CD4-positive, alpha-beta T cell treated with Interferon gamma for 1 hour (primary cell): Measurements from ENCODE around the gene ZHX3.
A peak's percentile ranks its signal among the peaks of the same experiment; 100 is the strongest.
"Not testable (repeated sequence)": the region's sequence is repeated elsewhere in the genome, so short reads cannot be mapped to it uniquely, and the experiment has no call there.

ENCODE experiments used
- DNase-seq: peaks from one replicate; pipeline ENCODE4 v3.0.0-alpha.2; 2020

Gene ZHX3

DNA sequence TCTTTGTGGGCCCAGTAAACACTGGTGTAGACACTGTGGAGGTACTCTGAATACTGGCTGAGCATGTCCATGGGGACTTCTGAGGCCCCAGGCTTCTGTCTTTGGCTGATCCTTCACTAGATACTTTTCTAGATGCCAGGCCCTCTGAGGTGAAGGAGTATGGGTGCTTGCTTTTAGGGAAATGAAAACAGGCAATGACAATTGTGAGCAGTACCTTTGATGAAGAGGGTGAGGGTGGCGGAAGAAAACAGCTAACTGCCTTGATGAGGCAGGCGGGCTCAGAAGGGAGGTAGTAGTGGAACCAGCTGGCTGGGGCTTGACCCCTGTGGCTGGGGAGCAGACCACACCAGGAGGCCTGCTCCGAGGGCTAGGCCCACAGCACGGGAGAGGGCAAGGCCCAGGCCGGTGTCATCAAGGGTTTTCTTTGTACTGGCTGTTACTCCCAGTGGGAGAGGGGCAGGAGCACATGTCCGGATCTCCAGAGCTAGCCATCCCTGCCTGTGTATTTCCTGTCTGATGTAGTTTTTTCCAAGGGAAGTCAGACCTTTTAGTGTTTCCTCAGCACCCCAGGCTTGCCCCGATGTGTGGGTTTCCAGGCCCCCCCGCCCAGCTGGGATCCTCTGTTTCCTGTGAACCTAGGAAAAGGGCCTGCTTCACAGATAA, 176.2 kb downstream of the ZHX3 start:
- DNase-seq, result no peak

DNA sequence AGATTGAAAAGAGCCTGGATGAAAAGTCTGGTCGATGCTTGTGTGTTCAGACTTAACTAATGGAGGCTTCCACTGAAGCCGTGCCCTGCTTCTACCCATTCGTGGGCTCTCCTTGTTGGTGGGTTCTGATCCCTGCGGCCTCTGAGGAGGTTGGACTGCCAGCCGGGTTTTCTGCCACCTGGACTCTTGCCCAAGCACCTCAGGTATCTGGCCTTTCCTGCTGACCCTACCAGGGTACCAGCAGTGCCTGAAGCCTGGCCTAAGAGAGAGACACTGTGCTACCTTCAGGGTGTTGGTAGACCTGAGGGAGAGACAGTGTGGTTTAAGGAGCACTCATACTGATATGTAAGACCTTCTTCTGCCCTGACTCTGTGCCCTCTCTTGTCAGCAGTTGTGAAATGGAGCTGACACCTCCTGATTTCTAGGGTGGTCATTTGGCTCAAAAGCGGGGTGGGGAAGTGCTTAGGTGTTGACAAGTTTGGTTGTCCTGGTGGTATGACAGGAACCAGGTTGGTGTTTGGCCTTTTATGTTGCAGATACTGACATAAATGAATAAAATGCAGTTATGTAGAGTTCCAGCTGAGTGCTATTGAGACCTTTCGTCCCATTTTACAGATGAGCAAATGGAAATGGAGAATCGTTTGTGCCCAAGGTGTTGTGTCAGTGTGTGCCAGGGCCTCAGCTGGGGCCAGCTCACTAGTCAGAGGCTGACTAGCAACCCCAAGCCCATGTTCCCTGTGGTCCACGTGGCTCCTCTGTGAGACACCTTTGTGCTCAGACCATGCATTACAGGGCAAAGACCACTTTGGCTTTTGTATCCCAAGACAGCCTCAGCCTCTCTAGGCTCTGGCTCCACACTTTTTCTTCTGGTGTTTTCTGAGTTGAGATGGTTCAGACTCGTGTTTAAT, 177.1 kb downstream of the ZHX3 start:
- no peak for DNase-seq

DNA sequence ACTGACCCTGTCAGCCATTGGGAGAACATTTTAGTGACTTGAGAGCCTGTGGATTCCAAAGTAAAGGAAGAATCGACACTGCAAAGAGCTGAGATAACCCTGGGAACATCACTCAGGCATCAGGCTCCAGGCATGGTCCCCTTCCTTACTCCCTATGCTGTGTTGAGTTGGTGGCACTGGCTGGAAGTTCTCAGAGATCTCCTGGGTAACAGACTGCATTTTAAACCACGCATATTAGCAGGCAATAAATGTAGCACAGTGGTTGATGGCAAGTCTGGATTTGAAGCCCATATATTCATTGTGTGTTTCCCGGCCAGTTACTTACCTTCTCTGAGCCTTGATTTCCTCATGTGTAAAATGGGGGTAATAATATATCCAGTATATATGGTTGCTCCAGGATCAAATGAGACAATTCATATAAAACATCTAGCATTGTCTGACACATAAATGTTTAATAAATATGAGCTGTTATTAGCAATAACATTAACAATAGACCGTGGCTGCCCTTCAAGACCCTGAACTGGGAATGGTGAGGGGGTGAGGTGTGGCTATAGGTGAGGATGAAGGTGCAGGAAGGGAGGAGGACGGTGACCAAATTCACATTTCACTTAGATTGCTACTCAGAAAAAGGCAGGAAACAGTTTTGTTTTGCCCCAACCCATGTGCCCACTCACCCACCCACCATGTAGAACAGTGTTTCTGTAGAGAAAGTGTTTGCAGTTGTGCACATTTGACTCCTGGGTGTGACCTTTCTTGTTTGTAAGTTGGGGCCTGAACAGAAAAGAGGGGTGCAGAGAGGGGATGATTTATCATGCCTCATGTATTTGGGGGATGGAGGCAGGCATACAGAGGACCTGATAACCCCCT, 178.1 kb downstream of the ZHX3 start:
- DNase-seq, result no peak

DNA sequence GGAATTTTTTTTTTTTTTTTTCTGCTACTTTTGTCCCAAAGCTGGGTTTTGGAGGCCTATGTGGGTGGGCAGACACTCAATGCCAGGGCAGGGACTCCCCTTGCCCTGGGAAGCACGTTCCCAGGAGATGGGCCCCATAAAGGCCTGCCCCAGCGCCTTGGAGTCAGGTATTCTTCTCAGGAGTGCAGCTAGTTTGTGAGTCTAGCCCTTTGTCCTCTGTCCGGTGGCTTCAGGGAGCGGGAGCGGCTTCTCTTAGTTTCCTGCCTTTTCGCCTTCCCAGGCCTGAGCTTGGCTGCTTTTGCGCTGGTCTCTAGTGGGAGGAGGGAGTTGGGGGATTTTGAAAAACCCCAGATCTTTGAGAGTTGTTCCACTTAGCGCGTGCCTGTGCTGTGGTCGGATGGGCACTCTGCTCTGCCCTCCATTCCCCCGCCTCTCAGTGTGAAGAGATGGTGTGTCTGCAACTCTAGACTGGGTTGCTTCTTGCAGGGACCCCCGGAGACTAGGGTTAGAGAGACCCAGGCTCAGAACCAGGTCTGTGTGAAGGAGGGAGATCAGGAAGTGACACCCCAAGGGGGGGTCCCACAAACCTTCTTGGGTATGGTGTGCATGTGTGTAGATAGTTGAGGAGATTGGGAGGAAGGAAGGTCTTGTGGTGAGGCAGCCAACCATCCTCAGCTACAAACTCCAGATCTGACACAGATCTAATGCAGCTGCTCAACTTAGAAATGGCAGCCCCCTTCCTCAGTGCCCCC, 178.9 kb downstream of the ZHX3 start:
- peak; percentile 26 for DNase-seq

DNA sequence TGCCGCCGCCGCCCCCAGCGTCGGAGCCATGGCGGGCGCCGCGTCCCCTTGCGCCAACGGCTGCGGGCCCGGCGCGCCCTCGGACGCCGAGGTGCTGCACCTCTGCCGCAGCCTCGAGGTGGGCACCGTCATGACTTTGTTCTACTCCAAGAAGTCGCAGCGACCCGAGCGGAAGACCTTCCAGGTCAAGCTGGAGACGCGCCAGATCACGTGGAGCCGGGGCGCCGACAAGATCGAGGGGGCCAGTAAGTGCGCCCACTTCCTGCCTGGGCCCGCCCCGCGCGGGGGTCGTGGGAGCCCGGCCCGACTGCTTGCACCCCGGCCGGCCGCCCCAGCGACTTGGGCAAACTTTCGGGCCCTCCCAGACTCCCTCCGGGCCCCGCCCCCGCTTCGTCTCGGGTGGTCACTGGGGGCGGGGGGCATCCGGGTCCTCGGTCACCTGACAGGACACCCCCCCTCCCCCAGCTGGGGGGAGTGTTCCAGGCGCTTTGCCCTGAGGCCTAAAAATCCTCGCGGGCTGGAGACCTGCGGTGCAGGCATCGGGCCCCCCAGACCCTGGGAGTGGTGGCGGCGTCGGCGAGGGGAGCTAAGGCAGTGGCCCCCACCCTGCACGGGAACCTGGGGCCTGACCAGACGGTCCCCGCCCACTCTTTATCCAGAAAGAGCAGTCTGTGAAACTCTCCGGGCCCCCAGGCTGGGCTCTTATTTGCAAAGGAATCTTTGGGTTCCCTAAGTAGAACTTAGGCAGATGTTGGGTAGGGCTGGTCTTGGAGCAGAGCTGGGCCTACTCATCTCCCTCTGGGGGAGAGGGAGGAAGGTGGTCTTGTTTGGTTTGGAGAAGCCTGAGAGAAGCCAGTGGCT, 179.7 kb downstream of the ZHX3 start:
- DNase-seq, result peak; percentile 57

DNA sequence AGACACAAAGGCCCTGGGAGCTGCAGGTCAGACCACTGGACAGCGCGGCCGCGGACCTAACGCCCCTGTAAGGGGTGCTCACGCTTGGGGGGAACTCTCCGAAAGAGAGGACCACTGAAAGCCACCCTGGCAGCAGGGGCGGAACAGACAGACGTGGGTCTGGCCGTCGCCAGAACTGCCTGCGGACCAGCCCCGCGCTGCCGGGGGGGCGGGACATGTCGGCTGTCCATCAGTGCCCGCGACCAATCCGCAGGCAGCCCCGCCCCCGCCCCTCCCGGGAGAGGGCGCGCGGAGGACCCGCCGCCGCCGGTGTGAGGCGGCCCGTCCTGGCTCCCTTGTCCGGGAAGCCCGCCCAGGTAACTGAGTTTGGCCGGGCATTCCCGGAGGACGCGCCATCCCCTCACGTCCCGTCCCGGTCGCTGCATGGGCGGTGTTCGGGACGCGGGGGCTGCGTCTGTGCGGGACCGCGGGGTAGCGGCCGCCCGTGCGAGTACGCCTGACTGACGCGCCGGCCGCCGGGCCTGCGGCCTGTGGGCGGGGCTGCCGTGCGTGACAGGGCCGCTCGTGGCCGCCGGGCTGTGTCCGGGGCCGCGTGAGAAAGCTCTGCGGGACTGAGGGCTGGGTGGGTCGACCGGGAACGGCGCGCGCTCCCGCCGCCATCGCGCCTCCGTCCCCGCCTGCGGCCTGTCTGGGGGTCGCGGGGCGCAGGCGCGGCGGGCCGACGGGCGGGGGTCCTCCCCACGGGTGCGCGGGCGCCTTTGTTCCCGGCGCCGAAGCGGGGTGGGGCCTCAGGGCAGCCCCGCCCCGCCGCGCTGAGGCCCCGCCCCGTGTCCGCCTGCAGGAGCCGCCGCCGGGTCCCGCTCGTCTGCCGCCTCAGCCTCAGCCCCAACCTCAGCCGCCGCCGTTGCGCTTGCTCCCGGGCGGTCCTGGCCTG, 180.6 kb downstream of the ZHX3 start, which contains the start of gene PLCG1:
PLCG1 (plus strand) TSS at position 864 of the 934 bp plus-strand sequence. CDS start 99 bp downstream, outside the sequence.
- peak; percentile 81 for DNase-seq

DNA sequence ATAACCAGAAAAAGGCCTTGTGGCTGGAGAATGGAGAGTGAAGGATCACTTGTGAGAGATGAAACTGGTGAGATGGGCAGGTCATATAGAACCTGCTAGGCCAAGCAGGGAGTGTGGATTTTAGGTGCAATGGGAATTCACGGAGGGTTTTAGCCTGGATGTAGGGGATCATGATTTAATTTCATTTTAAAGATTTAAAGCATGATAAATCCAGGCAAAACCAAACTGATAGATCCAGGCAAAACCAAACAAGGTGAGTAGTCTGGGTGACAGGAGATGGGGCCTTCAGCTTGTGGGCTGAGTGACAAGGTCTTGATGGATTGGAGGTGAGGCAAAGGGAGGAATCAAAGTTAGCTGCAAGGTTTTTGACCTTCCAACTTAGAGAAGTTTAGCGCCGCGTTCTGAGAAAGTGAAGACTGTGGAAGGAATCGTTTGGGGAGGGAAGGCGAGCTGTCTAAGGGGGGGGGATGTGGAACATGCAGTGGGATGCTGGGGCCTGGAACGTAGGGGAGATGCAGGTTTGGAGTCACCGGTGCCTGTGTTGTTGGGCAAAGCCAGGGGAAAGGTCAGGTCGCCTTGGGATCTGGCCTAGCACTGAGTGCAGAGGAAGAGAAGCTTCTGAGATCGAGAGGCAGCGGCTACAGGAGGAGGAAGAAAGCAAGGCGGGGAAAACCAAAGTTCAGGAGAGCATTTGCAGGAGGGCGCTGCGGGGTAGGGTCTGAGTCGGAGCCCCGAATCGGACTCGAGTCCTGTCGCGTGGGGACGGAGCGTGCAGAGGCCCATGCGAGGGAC, 181.4 kb downstream of the ZHX3 start:
- no peak for DNase-seq

DNA sequence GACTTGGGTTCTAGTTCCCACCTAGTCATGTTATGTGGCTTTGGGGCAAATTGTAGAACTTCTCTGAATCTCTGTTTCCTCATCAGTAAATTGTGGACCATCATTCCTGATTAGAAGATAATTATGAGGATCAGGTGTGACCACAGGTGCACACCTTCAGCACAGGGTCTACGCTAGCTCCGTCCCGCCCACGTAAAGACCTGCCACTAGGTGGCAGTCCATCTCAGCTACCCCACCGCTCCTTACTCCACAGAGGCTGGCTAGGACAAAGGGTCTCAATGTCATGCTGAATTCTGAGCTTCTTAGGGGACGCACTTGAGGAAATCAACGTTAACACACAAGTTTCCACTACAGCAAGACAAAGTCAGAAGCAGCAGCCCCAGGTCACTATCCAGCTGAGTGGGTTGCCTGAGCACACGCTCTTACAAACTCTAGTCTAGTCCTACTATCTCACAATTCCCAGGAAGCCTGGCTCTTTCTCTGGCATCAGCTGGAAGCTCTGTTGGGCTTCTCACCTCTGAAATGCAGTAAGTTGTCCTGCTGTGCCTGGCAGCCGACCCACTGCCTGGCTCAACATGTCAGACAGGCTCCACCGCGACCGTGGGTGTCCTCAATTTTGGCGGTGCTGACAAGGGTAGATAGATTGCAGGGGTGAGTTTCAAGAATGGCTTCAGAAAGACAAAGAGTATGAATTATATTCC, 182.2 kb downstream of the ZHX3 start:
- peak; percentile 61 for DNase-seq

DNA sequence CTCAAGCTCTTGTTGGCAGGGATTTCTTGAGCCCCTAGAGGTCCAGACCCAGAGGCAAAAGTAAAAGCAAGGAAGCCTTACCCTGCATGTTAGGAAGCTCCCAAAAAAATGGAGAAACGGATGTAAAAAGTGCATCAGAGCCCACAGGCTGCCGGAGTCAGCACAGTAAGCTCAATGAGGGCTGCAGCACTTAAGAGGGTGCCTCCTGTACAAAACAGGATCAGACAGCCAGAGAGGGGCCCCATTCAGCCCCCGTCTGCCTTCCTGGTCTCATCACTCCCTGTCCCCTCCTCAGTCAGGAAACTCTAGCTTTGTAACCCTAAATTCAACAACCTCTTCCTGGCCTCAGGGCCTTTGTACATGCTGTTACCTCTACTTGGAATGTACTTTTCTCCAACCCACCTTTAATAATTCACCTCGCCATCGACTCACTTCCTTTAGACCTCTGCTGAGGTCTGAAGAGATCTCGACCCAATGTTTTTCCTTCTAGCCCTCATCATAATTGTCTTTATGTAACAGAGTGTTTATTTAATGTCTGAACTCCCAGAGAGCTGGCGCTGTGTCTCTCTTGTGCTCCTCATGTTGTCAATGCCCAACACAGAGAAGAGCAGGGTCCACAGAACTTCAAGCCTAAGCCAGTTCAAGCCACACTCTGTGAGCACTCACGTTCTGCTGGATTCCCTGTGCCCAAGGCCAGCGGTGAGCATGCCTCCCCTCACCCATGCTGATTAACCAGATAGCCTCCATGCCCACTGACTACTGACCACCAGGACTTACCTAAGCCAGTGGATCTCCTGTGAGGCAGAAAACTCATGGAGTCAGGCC, 183.0 kb downstream of the ZHX3 start:
- DNase-seq, result no peak

DNA sequence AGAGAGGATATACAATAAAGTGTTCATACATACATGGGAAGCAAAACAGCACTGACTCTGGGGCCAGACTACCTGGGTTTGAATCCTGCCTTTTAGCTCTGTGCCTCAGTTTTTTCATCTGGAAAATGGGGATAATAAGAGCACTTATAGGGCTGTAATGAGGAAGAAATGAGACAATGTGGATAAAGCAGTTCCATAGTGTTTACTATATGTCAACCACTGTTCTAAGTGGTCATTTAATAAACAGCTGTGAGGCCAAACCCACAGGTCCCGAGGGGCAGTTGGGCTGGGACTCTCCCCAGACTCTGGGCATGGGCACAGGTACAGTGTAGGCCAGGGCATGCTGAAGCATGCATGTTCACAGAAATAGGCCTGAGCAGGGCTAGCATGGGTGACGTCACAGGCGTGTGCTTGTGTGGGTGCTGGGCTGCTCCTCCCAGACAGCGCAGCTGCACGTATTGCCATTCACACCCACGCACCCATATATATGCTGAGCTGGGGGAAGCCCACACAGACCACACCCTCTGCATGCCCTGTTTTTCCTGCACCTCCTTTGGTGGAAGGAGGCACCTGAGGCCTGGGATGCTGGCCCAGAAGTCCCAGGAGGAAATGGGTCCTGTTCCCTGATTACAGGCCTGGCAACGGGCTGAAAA, 183.7 kb downstream of the ZHX3 start:
- DNase-seq, result peak; percentile 62

DNA sequence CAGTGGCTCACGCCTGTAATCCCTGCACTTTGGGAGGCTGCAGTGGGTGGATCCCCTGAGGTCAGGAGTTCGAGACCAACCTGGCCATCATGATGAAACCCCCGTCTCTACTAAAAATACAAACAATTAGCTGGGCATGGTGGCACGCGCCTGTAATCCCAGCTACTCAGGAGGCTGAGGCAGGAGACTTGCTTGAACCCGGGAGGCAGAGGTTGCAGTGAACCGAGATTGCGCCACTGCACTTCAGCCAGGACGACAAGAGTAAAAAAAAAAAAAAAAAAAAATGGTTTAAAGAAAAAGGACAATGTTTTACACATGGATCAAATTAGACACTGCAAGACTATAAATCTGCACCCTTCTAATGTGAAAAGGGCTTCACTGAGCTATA, 185.1 kb downstream of the ZHX3 start:
- not testable (repeated sequence) for DNase-seq

DNA sequence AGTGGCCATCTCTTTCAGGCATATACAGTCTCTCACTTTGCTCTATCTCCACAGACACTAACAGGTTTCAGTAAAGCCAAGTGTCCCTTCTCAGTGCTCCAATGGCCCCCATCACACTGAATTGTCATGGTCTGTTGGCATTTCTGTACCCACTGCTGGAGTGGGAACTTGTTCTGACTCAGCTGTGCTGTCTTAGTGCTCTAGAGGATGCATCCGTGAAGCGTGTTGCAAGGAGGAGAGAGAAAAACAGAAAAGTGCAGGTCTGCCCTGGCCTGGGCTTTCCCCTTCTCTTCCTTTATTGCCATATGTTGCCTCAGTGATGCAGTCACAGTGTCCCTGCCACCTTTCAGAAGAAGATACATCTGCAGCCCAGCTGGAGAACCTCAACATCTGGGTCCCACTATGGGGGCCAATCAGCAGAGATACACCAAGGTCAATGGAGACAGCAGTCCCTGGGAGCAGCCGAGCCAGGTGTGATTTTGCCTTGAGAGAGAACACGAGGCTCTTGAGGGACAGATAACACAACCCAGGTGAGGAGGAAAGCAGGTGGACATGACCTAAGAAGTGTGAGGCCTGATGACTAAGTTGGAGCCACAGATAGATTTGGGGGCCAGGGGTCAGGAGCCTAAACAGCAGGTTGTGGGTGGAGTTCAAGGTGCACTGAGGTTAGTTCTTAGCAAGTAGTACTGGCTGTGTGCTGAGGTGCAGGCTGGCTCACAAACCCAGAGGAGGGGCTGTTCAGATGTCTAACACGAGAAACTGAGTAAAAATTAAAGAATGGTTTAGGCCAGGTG, 185.7 kb downstream of the ZHX3 start:
- no peak for DNase-seq
